Activated T-cell treated with anti-CD3 and anti-CD28 coated beads, Interleukin-2, amount 50 U/mL, for 24 hours (primary cell): Measurements from ENCODE around the gene PTPRG.

Experiments
- DNase-seq: peaks from one replicate; pipeline ENCODE4 v3.0.0-alpha.2; 2020
- H3K27ac Mint-ChIP-seq: 2 replicates; pipeline ENCODE4 v1.8.0; 2020; ENCODE audit warnings: mild to moderate bottlenecking, mixed read lengths
- H3K27me3 Mint-ChIP-seq: 2 replicates; pipeline ENCODE4 v1.8.0; 2020; ENCODE audit warnings: mixed read lengths
- H3K36me3 Mint-ChIP-seq: 2 replicates; pipeline ENCODE4 v1.8.0; 2020; ENCODE audit warnings: low read depth, mixed read lengths
- H3K4me1 Mint-ChIP-seq: 2 replicates; pipeline ENCODE4 v1.8.0; 2020; ENCODE audit warnings: low read depth, mixed read lengths
- H3K4me3 Mint-ChIP-seq: 2 replicates; pipeline ENCODE4 v1.8.0; 2020; ENCODE audit warnings: mild to moderate bottlenecking, moderate library complexity, mixed read lengths
- H3K9me3 Mint-ChIP-seq: 2 replicates; pipeline ENCODE4 v1.8.0; 2020; ENCODE audit warnings: mixed read lengths

PTPRG gene

GRCh38 chr3:61593446-61594029, 32.2 kb downstream of the PTPRG start:
- no peaks in the 10 kb centered on the region for H3K4me1 Mint-ChIP-seq
- H3K36me3 Mint-ChIP-seq = no peaks in the 10 kb centered on the region
- no peaks in the 10 kb centered on the region for H3K9me3 Mint-ChIP-seq
- no peak for DNase-seq
- H3K27ac Mint-ChIP-seq = no peak overlapping the region
- H3K4me3 Mint-ChIP-seq = no peak overlapping the region
- no peaks in the 10 kb centered on the region for H3K27me3 Mint-ChIP-seq

GRCh38 chr3:61594144-61594963, 33.0 kb downstream of the PTPRG start:
- Mint-ChIP-seq H3K9me3 (no peaks in the 10 kb centered on the region), H3K4me3 (no peak overlapping the region), H3K27me3 (no peaks in the 10 kb centered on the region), H3K36me3 (no peaks in the 10 kb centered on the region), H3K27ac (no peak overlapping the region), H3K4me1 (no peaks in the 10 kb centered on the region)
- no peak for DNase-seq

- Mint-ChIP-seq H3K4me1 (no peaks in the 10 kb centered on the region), H3K27me3 (no peaks in the 10 kb centered on the region), H3K9me3 (no peaks in the 10 kb centered on the region)
These were observed 33.6 kb downstream of the PTPRG start for GRCh38 chr3:61594964-61595285.

GRCh38 chr3:61595288-61595687, 33.9 kb downstream of the PTPRG start:
- DNase-seq = no peak
- Mint-ChIP-seq H3K4me3 (no peak overlapping the region), H3K36me3 (no peaks in the 10 kb centered on the region)

More at GRCh38 chr3:61594964-61595285, 33.6 kb downstream of the PTPRG start:
- no peak for DNase-seq
- H3K27ac Mint-ChIP-seq = no peak overlapping the region
- no peaks in the 10 kb centered on the region for H3K36me3 Mint-ChIP-seq
- H3K4me3 Mint-ChIP-seq = no peak overlapping the region

GRCh38 chr3:61595826-61596225, 34.5 kb downstream of the PTPRG start:
- H3K36me3 Mint-ChIP-seq = no peaks in the 10 kb centered on the region
- no peak overlapping the region for H3K27ac Mint-ChIP-seq
- no peak for DNase-seq

More at GRCh38 chr3:61595288-61595687, 33.9 kb downstream of the PTPRG start:
- Mint-ChIP-seq H3K27me3 (no peaks in the 10 kb centered on the region), H3K9me3 (no peaks in the 10 kb centered on the region), H3K27ac (no peak overlapping the region), H3K4me1 (no peaks in the 10 kb centered on the region)

GRCh38 chr3:61597906-61598305, 36.5 kb downstream of the PTPRG start:
- no peak for DNase-seq
- no peak overlapping the region for H3K27ac Mint-ChIP-seq
- H3K9me3 Mint-ChIP-seq = no peaks in the 10 kb centered on the region
- no peaks in the 10 kb centered on the region for H3K27me3 Mint-ChIP-seq
- H3K4me3 Mint-ChIP-seq = no peak overlapping the region
- H3K4me1 Mint-ChIP-seq = no peaks in the 10 kb centered on the region
- no peaks in the 10 kb centered on the region for H3K36me3 Mint-ChIP-seq

More at GRCh38 chr3:61595826-61596225, 34.5 kb downstream of the PTPRG start:
- no peaks in the 10 kb centered on the region for H3K27me3 Mint-ChIP-seq
- H3K9me3 Mint-ChIP-seq = no peaks in the 10 kb centered on the region
- H3K4me3 Mint-ChIP-seq = no peak overlapping the region
- H3K4me1 Mint-ChIP-seq = no peaks in the 10 kb centered on the region

GRCh38 chr3:61600195-61600594, 38.8 kb downstream of the PTPRG start:
- no peaks in the 10 kb centered on the region for H3K9me3 Mint-ChIP-seq
- H3K36me3 Mint-ChIP-seq = no peaks in the 10 kb centered on the region
- no peaks in the 10 kb centered on the region for H3K4me1 Mint-ChIP-seq
- no peak for DNase-seq
- no peak overlapping the region for H3K27ac Mint-ChIP-seq
- H3K4me3 Mint-ChIP-seq = no peak overlapping the region
- no peaks in the 10 kb centered on the region for H3K27me3 Mint-ChIP-seq

GRCh38 chr3:61601831-61602230, 40.5 kb downstream of the PTPRG start:
- Mint-ChIP-seq H3K4me1 (no peaks in the 10 kb centered on the region), H3K4me3 (no peak overlapping the region), H3K27ac (no peak overlapping the region), H3K27me3 (no peaks in the 10 kb centered on the region), H3K36me3 (no peaks in the 10 kb centered on the region), H3K9me3 (no peaks in the 10 kb centered on the region)
- DNase-seq = no peak

GRCh38 chr3:61602466-61602865, 41.1 kb downstream of the PTPRG start:
- Mint-ChIP-seq H3K4me3 (no peak overlapping the region), H3K27me3 (no peaks in the 10 kb centered on the region), H3K27ac (no peak overlapping the region), H3K4me1 (no peaks in the 10 kb centered on the region), H3K36me3 (no peaks in the 10 kb centered on the region), H3K9me3 (no peaks in the 10 kb centered on the region)
- no peak for DNase-seq

GRCh38 chr3:61605589-61606175, 44.3 kb downstream of the PTPRG start:
- Mint-ChIP-seq H3K27ac (no peak overlapping the region), H3K4me1 (no peaks in the 10 kb centered on the region), H3K27me3 (no peaks in the 10 kb centered on the region), H3K4me3 (no peak overlapping the region), H3K9me3 (no peaks in the 10 kb centered on the region), H3K36me3 (no peaks in the 10 kb centered on the region)
- no peak for DNase-seq

GRCh38 chr3:61606196-61606595, 44.8 kb downstream of the PTPRG start:
- no peak for DNase-seq
- no peak overlapping the region for H3K27ac Mint-ChIP-seq
- H3K9me3 Mint-ChIP-seq = no peaks in the 10 kb centered on the region
- H3K36me3 Mint-ChIP-seq = no peaks in the 10 kb centered on the region
- H3K4me1 Mint-ChIP-seq = no peaks in the 10 kb centered on the region
- H3K4me3 Mint-ChIP-seq = no peak overlapping the region
- no peaks in the 10 kb centered on the region for H3K27me3 Mint-ChIP-seq

GRCh38 chr3:61608072-61608471, 46.7 kb downstream of the PTPRG start:
- H3K27me3 Mint-ChIP-seq = no peaks in the 10 kb centered on the region
- no peak overlapping the region for H3K4me3 Mint-ChIP-seq
- H3K36me3 Mint-ChIP-seq = no peaks in the 10 kb centered on the region

GRCh38 chr3:61608711-61609110, 47.3 kb downstream of the PTPRG start:
- no peaks in the 10 kb centered on the region for H3K36me3 Mint-ChIP-seq
- H3K4me3 Mint-ChIP-seq = no peak overlapping the region
- no peaks in the 10 kb centered on the region for H3K4me1 Mint-ChIP-seq
- no peak overlapping the region for H3K27ac Mint-ChIP-seq
- H3K27me3 Mint-ChIP-seq = no peaks in the 10 kb centered on the region
- DNase-seq = no peak
- no peaks in the 10 kb centered on the region for H3K9me3 Mint-ChIP-seq

More at GRCh38 chr3:61608072-61608471, 46.7 kb downstream of the PTPRG start:
- Mint-ChIP-seq H3K4me1 (no peaks in the 10 kb centered on the region), H3K9me3 (no peaks in the 10 kb centered on the region), H3K27ac (no peak overlapping the region)
- DNase-seq = no peak

- Mint-ChIP-seq H3K9me3 (no peaks in the 10 kb centered on the region), H3K27me3 (no peaks in the 10 kb centered on the region), H3K36me3 (no peaks in the 10 kb centered on the region), H3K4me1 (no peaks in the 10 kb centered on the region), H3K27ac (no peak overlapping the region), H3K4me3 (no peak overlapping the region)
- DNase-seq = no peak
These were observed 48.9 kb downstream of the PTPRG start for GRCh38 chr3:61610316-61610715.
